Fibroblast of skin of right biceps (primary cell): ENCODE data around the gene ZBTB7C.
A peak's percentile ranks its signal among the peaks of the same experiment; 100 is the strongest.

Source experiments
- DNase-seq: peaks from one replicate; pipeline ENCODE4 v3.0.0-alpha.2; 2013

The ZBTB7C gene

GRCh38 chr18:48321121-48321520, 88.1 kb downstream of the ZBTB7C start:
- DNase-seq, result no peak

GRCh38 chr18:48320639-48320945, 88.6 kb downstream of the ZBTB7C start:
- no peak for DNase-seq

- peak; percentile 70 for DNase-seq
Observed at GRCh38 chr18:48319801-48320638, 89.2 kb downstream of the ZBTB7C start.

GRCh38 chr18:48318436-48318835, 90.7 kb downstream of the ZBTB7C start:
- no peak for DNase-seq

- no peak for DNase-seq
Observed at GRCh38 chr18:48317781-48318381, 91.3 kb downstream of the ZBTB7C start.

- DNase-seq, result no peak
Observed at GRCh38 chr18:48316177-48316576, 93.0 kb downstream of the ZBTB7C start.

GRCh38 chr18:48314690-48315089, 94.5 kb downstream of the ZBTB7C start:
- no peak for DNase-seq

GRCh38 chr18:48313792-48314191, 95.4 kb downstream of the ZBTB7C start:
- no peak for DNase-seq

- DNase-seq, result no peak
Observed at GRCh38 chr18:48312066-48312465, 97.1 kb downstream of the ZBTB7C start.

GRCh38 chr18:48310999-48311398, 98.2 kb downstream of the ZBTB7C start:
- no peak for DNase-seq

- no peak for DNase-seq
Observed at GRCh38 chr18:48310353-48310752, 98.8 kb downstream of the ZBTB7C start.

GRCh38 chr18:48308755-48309575, 100.2 kb downstream of the ZBTB7C start:
- no peak for DNase-seq

GRCh38 chr18:48308027-48308635, 101.1 kb downstream of the ZBTB7C start:
- DNase-seq, result no peak

GRCh38 chr18:48306838-48307237, 102.3 kb downstream of the ZBTB7C start:
- no peak for DNase-seq

- DNase-seq, result no peak
Observed at GRCh38 chr18:48304906-48305693, 104.1 kb downstream of the ZBTB7C start.

- DNase-seq, result no peak
Observed at GRCh38 chr18:48303883-48304282, 105.3 kb downstream of the ZBTB7C start.

- no peak for DNase-seq
Observed at GRCh38 chr18:48302736-48303135, 106.4 kb downstream of the ZBTB7C start.

- peak; percentile 4 for DNase-seq
Observed at GRCh38 chr18:48300463-48300961, 108.7 kb downstream of the ZBTB7C start.

GRCh38 chr18:48297139-48297538, 112.0 kb downstream of the ZBTB7C start:
- no peak for DNase-seq

- DNase-seq, result no peak
Observed at GRCh38 chr18:48296581-48296980, 112.6 kb downstream of the ZBTB7C start.

GRCh38 chr18:48295586-48296311, 113.4 kb downstream of the ZBTB7C start:
- DNase-seq, result peak; percentile 9
